GM10266 (cell line): ENCODE data around the gene PEX14.
A peak's percentile ranks its signal among the peaks of the same experiment; 100 is the strongest.

ENCODE experiments used
- DNase-seq: peaks from one replicate; pipeline ENCODE4 v3.0.0; 2012; ENCODE audit errors: extremely low spot score
- CTCF ChIP-seq: IDR thresholded peaks from 2 replicates; pipeline ENCODE4 v1.5.1; 2012; ENCODE audit warnings: mild to moderate bottlenecking, low read depth; ENCODE audit not compliant: control insufficient read depth, insufficient read depth; ENCODE audit errors: missing control alignments

PEX14 gene

GRCh38 chr1:10489291-10490055, 14.7 kb downstream of the PEX14 start:
- no peak for DNase-seq

GRCh38 chr1:10490286-10490970, 15.7 kb downstream of the PEX14 start:
- TF ChIP-seq CTCF = no peak
- DNase-seq = no peak

More at GRCh38 chr1:10489291-10490055, 14.7 kb downstream of the PEX14 start:
- no peak for TF ChIP-seq CTCF

- no peak for DNase-seq
- no peak for TF ChIP-seq CTCF
Observed at GRCh38 chr1:10494418-10494753, 19.6 kb downstream of the PEX14 start.

GRCh38 chr1:10494754-10495474, 20.2 kb downstream of the PEX14 start:
- peak; percentile 86 for TF ChIP-seq CTCF
- DNase-seq = peak; percentile 76

- TF ChIP-seq CTCF = no peak
Observed at GRCh38 chr1:10495475-10495817, 20.7 kb downstream of the PEX14 start.

GRCh38 chr1:10495952-10496351, 21.2 kb downstream of the PEX14 start:
- no peak for DNase-seq
- TF ChIP-seq CTCF = no peak

More at GRCh38 chr1:10495475-10495817, 20.7 kb downstream of the PEX14 start:
- DNase-seq = no peak
